ENCODE measurements around the gene LMTK2.

LMTK2 gene

DNA sequence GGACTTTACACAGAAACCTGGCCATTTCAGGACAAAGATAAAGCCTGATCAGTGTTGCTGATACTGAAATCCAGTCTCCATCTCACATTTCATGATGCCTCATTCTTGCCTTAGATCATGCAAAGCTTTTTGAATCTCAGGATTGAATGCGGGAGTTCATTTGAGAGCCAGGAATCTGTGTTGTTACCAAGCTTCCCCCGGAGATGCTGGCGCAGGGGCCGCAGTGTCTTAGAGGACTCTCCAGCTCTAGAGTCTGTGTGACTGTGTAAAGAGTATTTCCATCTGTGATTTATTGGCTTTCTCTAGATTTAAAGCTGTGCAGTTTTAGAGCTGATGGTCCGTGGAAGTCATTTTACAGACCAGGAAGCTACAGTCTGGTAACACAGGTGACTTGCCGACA lies 32.0 kb downstream of the LMTK2 start:
- DNase-seq = no peak

DNA sequence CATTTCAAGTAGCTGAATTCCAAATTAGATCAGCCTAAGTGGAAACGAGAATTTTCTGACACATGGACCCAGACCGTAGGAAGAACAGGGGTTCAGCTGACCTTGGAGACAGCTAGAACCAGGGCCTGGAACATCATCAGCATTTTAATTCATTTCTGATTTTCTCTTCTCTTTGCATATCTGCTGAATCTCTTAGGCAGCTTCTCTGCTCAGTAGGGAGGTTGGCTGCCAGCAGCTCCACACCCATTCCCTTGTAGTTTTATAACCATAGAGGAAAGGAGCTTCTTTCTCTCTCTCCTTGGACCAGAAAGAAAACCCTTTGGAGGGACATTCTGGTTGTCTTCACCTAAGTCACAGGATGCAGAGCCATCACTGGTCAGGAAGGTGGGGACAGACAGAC lies 36.0 kb downstream of the LMTK2 start:
- DNase-seq = no peak

DNA sequence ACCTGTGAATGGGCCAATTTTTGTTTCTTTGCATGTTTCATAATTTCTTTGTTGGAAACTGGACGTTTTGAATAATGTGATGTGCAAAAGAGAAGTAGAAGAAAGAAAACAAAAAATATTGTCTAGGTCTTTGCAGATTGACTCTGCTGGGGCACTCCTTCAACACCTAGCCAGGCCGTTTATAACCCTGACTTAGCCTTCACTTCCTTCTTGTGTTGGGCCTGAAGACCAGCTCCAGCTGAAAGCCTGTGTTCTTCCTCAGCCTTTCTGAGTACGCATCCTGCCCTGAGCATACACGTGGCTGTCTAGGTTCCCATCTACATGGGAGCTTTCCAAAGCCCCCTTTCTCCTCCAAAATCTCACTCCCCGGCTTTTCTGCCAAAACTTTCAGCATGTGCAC lies 41.9 kb downstream of the LMTK2 start:
- DNase-seq = no peak

DNA sequence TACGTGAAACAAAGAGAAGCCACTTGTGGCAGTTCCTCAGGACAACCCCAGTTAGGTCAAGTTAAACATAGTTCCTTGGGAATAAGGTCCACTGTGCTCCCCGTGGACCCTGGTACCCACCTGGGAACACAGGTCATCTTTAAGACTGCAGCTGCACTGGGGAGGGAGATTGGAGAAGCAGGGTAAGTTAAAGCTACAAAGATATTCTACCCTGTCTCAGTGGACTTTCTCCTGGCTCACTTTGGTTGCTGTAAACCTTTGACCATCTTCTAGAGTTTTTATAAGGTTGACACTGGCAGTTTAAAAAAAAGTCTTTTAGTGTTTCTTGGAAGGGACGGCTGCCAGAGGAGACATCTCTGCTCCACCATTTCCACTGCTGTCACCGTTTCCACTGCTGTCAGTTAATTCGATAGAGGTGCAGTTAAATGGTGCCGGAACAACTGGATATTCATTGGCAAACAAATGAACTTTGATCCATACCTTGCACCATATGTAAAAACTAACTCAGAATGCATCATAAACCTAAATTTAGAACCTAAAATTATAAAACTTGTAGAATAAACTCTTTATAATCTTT lies 42.5 kb downstream of the LMTK2 start:
- DNase-seq = no peak

DNA sequence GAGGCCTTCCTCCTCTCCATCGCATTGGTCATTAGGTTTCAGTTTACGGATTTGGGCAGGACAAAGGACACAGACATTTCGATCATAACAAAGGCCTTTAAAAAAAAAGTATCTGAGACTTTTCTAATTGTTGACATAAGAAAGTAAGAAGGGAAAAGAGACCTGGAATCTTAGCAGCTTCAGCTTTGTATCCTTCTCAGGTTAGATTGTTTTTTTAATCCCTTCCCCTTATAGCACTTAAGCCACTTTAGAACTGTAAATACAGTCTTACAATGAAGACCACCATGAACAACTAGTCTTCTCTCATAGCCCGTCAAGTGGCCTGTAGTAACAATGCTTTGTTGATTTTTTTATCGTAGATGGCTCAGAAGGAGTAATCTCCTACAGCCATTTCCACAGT lies 45.2 kb downstream of the LMTK2 start:
- no peak for DNase-seq

DNA sequence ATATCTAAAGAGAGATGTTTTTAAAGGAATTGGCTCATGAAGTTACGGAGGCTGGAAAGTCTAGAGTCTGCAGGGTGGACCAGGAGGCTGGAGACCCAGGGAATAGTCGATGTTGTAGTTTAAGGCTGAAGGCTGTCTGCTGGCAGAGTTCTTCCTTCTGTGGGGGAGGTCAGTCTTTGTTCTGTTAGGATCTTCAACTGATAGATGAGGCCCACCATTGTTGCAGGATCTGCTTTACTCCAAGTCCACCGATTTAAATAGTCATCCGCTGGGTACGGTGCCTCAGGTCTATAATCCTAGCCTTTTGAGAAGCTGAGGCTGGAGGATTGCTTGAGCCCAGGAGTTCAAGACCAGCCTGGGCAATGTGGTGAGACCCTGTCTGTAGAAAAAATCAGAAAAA lies 50.0 kb downstream of the LMTK2 start:
- DNase-seq = no peak

DNA sequence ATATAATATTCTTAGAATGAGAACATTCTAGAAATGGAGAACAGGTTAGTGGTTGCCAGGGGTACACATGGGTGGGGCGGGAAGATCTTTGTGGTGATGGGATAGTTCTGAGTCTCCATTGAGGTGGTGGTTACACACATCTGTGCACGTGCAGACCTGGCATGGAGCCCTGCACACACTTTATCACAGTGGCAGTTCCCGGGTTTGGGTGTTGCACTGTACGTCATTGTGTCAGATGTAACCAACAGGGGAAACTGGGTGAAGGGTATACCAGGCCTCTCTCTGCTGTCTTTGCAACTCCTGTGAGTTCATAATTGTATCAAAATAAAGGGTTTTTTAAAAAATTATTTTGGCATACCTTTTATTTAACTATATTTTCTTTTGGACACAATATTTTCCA lies 51.1 kb downstream of the LMTK2 start:
- DNase-seq = no peak

DNA sequence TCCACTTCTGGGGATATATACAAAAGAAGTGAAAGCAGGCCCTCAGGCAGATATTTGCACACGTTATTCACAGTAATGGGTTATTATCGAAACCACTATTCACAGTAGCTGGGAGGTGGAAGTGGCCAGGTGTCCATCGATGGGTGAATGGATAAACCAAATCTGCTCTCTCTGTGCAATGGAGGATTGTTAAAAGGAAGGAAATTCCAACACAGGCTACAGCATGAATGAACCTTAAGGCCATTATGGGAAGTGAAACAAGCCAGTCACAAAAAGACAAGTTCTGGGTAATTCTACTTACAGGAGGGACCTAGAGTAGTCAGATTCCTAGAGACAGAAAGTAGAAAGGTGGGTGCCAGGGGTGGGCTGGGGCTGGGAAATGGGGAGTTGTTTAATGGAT lies 56.1 kb downstream of the LMTK2 start:
- DNase-seq = no peak

DNA sequence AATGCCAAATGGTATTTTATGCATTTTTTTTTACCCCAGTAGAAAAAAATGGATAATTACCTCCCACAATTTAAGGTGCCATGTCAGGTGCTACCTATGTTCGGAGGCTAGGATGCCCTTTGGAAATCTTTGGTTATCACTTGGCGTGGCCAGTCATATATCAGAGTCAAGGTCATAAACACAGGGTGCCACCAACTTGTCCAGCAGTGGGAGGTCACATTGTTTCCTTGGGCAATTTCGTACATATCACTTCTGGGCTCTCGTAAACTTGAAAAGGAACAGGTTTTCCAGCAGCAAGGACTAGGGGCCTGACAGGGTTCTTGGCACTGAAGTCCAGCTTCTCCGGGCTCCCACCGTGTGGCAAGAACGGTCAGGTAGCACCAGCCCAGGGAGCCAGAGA lies 56.6 kb downstream of the LMTK2 start:
- DNase-seq = no peak

DNA sequence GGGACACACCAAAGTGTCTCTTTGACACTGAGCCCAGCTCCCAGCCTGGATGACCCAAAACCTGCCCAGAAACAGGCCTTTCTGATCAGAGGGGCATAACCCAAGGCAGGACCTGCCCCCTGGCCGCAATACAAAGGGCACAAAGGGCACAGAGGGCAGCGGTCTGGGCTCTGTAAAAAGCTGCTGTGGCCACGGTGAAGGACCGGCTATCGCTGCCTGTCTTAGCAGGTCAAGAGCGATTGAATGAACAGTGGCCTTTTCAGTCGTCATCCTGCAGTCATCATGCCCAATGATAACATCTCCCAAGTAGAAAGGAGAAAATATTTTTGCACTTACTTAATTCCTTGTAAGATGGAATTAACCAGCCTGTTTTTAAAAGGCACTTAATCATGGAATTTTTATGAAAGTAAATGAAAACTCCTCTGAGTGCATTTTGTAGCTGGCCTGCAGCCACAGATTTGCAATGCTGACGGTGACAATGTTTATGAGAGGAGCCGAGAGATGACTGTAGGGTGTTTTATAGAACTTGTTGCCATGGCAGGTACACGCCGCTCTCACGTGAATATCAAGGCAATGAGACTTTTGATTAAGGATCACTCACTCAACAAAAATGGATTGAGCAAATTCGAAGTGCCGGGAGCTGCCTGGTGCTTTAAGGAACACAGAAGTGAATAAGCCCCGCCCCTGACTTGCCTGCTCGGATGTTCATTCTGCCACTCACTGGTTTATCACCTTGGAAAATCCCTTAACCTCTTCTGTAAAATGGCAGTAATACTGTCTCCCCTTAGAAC lies 57.2 kb downstream of the LMTK2 start:
- no peak for DNase-seq

DNA sequence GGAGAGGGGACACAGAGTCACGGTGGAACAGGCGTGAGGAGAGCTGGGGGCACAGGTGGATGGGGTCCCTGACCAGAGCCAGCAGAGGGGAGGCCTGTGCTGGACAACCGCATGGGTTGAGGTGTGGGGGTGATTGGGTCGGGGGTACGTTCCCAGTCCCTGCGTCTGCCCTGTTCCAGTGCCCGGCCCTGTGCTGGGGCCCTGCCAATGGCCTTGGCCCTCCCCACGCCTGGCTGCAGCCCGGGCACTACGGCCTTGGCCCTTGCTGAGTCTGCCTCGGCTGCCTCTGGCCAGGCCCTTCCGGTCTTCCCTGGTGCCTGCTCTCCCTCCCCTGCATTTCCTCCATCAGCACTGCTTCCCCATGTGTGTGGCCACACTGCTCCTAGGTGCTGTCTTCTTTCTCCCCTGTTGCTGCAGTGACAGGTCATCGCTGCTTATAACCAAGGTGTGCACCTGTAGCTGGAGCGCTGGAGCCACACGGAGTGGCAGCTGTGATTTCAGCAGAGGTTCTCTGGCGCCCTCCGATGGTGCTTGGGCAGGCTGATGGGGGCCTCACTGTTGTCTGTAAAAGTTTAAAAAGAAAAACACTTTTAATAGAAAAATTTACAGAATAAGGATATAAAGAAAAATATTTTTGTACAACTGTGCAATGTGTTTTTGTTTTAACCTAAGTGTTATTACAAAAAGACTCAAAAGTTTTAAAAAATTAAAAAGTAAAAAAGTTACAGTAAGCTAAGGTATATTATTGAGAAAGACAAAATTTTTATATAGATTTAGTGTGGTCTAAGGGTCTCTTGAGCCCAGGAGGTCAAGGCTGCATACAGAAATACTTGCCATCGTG lies 59.4 kb downstream of the LMTK2 start:
- DNase-seq = peak; percentile 3

DNA sequence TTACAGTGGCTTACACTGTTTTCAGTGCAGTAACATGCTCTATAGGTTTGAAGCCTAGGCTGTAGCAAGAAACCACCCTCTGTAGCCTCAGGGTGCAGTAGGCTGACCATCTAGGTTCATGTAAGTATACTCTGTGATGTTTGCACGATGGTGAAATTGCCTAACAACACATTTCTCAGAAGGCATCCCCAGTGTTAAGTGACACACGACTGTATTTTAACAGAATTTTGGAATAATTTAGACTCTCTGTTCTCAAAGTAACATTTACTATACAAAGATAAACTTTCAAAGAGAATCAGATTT lies 60.0 kb downstream of the LMTK2 start:
- DNase-seq = no peak

DNA sequence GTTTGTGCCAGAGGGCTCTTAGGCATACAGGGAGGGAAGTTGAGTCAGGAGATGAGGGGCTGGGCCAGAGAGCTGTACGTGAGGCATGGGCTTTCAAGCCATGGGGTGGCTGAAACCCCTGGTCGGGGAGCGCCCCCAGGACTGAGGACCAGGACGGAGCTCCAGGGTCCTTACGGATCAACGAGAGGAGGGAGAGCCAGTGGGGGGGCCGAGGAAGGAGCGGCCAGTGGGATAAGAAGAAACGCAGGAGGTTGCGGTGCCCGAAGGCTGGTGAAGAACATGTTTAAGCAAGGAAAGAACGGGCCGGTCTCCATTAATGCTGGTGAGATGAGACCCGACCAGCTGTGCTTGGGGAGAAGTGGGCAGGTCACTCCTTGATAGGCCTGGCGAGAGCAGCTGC lies 61.0 kb downstream of the LMTK2 start:
- no peak for DNase-seq

DNA sequence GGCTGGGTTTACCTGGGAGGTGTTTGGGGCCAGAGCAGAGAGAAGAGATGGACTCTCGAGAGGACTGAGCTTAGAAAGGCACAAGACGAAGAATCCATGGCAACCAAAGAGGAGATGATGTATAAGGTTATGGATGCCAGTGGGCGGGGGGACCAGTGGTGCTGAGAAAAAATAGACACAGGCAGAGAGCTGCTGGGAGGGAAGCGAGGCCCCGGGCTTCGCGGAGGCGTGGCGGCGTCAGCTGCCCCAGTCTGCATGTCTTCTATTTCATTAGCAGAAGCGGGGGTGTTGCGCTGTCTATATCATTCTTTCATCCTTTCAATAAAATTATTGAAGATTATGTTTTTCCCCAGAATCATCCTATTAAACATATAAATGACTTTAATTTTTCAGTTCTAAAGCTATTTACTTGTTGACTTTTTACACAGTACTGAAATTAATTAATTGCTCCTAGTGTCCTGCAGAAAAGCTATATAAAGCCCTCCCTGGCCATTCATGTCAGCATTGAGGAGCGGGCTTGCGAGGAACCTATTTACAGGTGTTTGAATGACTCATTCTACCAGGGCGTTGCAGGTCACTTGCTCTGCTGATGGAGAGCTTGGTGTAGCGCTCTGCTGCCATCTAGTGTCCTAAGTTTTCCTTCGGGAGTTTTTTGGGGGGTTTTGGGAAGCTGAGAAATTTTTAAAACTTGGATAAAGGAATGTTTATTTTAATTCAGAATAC lies 61.7 kb downstream of the LMTK2 start:
- peak; percentile 47 for DNase-seq

DNA sequence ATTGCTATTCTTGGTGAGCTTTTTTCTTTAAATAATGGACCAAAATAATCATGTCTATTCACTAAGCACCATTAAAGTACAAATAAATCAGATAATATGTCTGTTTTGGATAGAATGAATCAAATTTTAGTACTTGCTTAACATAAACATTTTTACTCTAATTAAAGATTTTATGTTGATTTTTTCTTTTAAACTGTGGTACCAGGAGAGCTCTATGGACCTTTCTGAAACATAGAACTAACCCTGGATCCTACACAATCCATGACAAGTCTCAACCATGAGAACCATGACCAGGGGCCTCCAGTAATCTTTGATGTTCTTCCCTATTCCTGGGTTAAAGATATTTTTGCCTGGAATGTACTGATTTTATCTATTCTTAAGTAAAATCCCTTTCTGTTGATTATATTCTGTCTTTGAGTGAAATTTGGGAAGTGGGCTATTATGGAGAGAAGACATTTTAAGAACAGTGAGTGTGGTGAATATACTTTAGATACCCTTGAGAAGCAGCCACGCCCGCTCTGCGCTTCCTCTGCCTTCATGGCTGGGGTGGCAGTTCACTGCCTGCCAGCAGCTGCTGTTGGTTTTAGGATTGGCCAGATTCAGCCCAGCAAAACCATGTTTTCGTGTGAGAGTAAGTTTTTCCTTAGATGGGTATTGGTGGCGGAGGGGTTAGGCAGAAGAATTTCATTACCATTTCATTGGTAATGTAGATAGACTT lies 62.4 kb downstream of the LMTK2 start:
- DNase-seq = no peak

DNA sequence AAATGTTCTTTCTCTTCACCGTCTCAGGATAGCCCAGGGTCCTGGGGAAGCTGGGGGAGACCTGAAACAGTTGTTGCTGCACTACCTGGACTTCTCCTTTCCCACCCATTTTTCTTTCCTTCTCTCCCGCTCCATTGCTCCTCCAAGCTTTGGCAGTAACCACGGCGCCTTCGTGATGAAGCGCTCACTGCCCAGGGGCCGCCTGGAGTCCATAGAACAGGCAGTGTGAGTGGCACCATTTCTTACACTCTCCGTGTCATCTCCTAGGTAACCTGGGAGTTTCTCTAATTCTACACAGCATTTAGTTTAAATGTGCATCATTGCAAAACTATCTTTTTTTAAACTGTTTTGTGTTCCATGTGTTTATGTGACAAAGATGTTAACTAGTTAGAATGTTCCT lies 64.3 kb downstream of the LMTK2 start:
- DNase-seq = no peak

DNA sequence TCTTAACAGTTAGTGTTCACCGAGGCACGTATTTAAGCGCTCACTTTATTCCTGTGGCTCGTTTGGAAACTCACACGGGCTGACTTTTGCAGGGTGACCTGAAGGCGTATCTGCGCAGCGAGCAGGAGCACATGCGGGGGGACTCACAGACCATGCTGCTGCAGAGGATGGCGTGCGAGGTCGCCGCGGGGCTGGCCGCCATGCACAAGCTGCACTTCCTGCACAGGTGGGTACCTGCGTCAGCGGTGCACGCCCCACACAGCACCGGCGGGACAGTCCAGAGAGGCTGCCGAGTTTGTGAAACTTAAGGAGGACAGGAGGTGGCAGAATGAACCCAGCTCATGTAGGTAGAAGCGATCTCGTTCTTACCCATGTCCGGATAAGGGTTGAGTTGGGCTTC lies 64.8 kb downstream of the LMTK2 start:
- DNase-seq = no peak

DNA sequence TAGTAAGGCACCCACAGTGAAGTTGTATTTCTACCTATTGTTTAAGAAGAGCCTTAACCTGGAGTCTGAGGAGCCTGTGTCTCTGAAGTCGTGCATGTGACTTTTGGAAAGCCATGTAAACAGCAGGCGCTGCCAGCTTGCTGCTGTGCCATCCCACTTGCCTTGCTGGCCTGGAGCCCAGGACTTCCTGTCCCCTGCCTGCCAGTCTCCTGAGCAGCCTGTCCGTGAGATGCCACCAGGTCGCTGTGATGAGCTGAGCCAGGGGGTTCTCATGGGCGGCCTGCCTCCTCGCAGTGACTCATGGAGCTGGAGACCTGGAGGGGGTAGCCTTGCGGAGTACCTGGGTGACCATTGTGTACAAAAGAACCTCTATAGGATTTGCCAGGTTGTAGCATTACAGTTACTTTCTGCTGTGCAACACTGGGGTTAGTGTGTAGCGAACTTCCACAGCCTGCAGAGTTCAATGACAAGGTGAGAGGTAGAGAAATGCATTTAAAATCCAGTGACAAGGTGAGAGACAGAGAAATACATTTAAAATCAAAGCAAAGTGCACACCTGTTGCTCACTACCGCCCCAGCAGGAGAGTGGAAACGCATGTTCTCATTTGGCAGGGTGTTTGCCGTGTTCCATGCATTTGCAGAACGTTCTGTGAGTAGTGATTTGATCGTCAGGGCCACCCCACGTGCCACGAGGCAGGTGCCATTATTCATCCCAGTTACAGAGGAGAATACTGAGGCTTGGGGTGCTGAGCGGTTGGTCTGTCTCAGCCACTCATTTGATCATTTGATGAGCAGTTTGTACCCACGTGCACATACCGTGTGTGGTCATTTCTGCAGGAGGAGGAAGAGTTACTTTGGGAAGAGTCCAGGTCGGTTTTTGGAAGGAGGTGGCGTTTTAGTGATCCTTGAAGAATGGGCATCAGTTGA lies 67.9 kb downstream of the LMTK2 start:
- no peak for DNase-seq

DNA sequence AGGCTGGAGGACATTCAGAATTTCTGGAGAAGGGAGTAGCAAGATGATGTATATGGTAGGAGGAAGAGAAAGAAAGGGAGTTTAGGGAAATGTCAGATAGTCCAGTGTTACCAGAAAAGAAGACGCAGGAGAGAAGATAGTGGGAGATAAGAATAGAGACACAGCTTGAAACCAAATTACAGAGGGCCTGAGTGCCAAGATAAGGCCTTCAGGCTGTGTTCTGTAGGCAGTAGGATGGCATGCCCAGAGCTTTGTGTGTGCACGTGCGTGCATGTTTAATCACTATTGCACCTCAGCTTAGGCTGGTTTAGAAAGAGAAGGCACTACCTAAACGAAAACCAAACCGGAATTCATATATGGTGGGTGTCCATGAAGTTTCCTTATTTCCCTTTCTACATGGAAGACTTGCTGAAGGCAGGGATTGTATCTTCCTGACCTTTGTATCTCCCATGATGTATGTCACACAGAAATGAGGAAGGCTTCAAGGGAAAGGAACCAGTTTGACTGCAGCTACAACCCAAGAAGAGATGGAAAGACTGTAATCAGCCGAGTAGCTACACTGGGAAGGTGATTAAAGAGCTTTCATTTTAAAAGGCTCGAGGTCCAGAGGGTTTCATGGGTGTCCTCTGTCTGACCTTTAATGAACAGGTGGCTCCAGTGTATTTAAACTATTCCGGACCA lies 68.7 kb downstream of the LMTK2 start:
- DNase-seq = no peak

DNA sequence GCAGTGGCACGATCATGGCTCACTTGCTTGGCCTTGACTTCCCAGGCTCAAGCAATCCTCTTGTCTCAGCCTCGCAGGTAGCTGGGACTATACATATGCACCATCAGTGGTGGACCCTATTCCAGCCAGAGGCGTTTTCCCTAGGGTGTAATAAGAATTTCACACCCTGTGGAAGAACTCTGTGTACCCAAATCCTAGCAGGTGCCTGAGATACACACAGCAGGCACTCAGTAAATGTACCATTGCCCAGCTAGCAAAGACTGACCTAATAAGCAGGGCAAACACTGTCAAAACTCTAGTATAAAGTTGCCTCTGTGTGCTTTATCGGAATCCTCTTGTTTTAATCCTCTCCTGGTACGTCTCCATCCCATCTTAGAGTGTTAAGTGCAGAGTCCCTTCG lies 70.9 kb downstream of the LMTK2 start:
- no peak for DNase-seq

DNA sequence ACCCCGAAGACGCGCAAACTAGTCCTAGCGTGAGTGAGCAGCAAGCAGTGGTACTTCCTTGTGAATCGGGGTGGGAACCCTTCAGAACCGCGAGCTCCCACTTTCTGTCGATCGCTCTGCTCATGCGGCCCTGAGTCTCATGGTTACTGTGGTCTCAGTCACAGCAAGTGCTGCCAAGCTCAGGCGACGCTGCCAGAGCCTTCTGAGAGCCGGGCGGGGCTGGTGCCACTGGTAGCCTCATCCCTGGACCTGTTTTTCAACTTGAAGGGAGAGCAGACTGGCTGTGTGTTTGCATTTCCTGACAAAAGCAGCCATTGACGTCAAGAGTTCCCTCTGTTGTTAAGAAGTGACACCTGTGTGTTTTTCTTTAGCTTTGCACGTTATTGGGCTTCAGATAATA lies 71.7 kb downstream of the LMTK2 start:
- no peak for DNase-seq

Data from NCI-H2171 (cell line).